GM12878 (cell line): ENCODE data around the gene ZFP64. TPM values are rescaled to one million over a fixed set of nuclear protein-coding genes. Genes with fewer than 3 reads are reported as not detected.

Source experiments
- ATAC-seq: fragments of 200-7000 bp; cut with Tn5 transposase; 3 replicates; pipeline ENCODE4 v1.9.1; 2020; ENCODE audit warnings: mild to moderate bottlenecking, moderate library complexity
- BruUV-seq: library from RNA; stranded (reverse); fragments of 400-500 nt; replicated peaks from 2 replicates; lab custom pipeline; 2021; lab: Mats Ljungman, UMichigan
- CTCF ChIA-PET: fragments of 300-600 bp; sonication (Branson Sonifier 250); formaldehyde crosslinking; extraction: SDS; loops from one replicate; lab custom pipeline; 2021; ENCODE audit warnings: inconsistent platforms; lab: Yijun Ruan, JAX
- POLR2A ChIA-PET: fragments of 350-600 bp; formaldehyde crosslinking; extraction: SDS; loops from one replicate; lab custom pipeline; 2021; ENCODE audit warnings: inconsistent platforms; lab: Charles Lee
- RAD21 ChIA-PET: fragments of 300-600 bp; sonication (Branson Sonifier 250); formaldehyde crosslinking; loops from one replicate; lab custom pipeline; 2023; ENCODE audit warnings: antibody characterized with exemption; ENCODE audit not compliant: unreplicated experiment; lab: Charles Lee
- SMC1A ChIA-PET: fragments of 300-600 bp; sonication (Branson Sonifier 250); formaldehyde crosslinking; loops from one replicate; lab custom pipeline; 2023; ENCODE audit not compliant: unreplicated experiment, uncharacterized antibody; lab: Charles Lee
- DNase-seq: peaks from one replicate; pipeline ENCODE4 v3.0.0-alpha.2; 2011; ENCODE audit warnings: low read depth, low spot score
- FAIRE-seq: peaks from 3 replicates; lab custom pipeline; 2011; peaks lifted over from hg19 to GRCh38; lab: Jason Lieb, UNC
- H2AFZ ChIP-seq: 2 replicates; pipeline ENCODE4 v1.6.0; 2011; ENCODE audit warnings: low read depth, low read length, control low read depth; ENCODE audit not compliant: control insufficient read depth
- H3K27ac ChIP-seq: 2 replicates; pipeline ENCODE4 v1.5.1; 2011; ENCODE audit warnings: control low read depth; ENCODE audit not compliant: control insufficient read depth, insufficient read depth
- H3K27me3 ChIP-seq, 2 experiments: replicated peaks in 1 of 2; 2 replicates each; pipeline versions ENCODE4 v1.6.0 to v1.6.1; 2011; ENCODE audit warnings: low read length in 1 of 2; ENCODE audit not compliant: control insufficient read depth in 2 of 2, insufficient read depth in 2 of 2
- H3K36me3 ChIP-seq, 2 experiments: 2 replicates each; pipeline ENCODE4 v1.5.1; 2011; ENCODE audit warnings: low read length in 1 of 2; ENCODE audit not compliant: control insufficient read depth in 2 of 2, insufficient read depth in 2 of 2
- H3K4me1 ChIP-seq: 2 replicates; pipeline ENCODE4 v1.6.1; 2011; ENCODE audit warnings: mild to moderate bottlenecking, low read length, moderate library complexity, mixed read lengths; ENCODE audit not compliant: control insufficient read depth, insufficient read depth
- H3K4me2 ChIP-seq: 2 replicates; pipeline ENCODE4 v1.6.0; 2011; ENCODE audit warnings: control low read depth; ENCODE audit not compliant: control insufficient read depth, insufficient read depth
- H3K4me3 ChIP-seq: fragments of 200-600 bp; sonication (generic); 2 replicates; pipeline ENCODE4 v1.5.1; 2016
- H3K79me2 ChIP-seq: 2 replicates; pipeline ENCODE4 v1.6.0; 2011; ENCODE audit warnings: low read length; ENCODE audit not compliant: control insufficient read depth, insufficient read depth
- H3K9ac ChIP-seq: 2 replicates; pipeline ENCODE4 v1.8.0; 2011; ENCODE audit warnings: low read length, control low read depth, mixed read lengths; ENCODE audit not compliant: control insufficient read depth, insufficient read depth
- H3K9me3 ChIP-seq: replicated peaks from 3 replicates; pipeline ENCODE4 v1.5.1; 2011; ENCODE audit warnings: mild to moderate bottlenecking, low read length; ENCODE audit not compliant: control insufficient read depth, insufficient read depth
- H4K20me1 ChIP-seq: 2 replicates; pipeline ENCODE4 v1.6.0; 2011; ENCODE audit not compliant: control insufficient read depth, insufficient read depth
- CEBPB ChIP-seq, 2 experiments: fragments of 150-350 bp in 1 of 2; IDR thresholded peaks; 2 replicates each; pipeline ENCODE4 v1.6.1; 2012 to 2014; ENCODE audit warnings: low read depth in 2 of 2, low read length in 2 of 2, borderline replicate concordance in 1 of 2, inconsistent platforms in 1 of 2
- CHD2 ChIP-seq: IDR thresholded peaks from 2 replicates; pipeline ENCODE4 v1.6.1; 2011; ENCODE audit warnings: low read depth, low read length, improper control_type of control experiment, borderline replicate concordance
- E2F4 ChIP-seq: IDR thresholded peaks from 2 replicates; pipeline ENCODE4 v1.6.1; 2012; ENCODE audit warnings: low read depth, low read length, improper control_type of control experiment
- EED ChIP-seq: sonication (generic); IDR thresholded peaks from 2 replicates; pipeline ENCODE4 v1.6.1; 2016; ENCODE audit warnings: antibody characterized with exemption, low read depth
- EP300 ChIP-seq, 2 experiments: fragments of 150-350 bp in 1 of 2; IDR thresholded peaks; 2 replicates each; pipeline ENCODE4 v1.6.1; 2011 to 2012; ENCODE audit warnings: low read depth in 2 of 2, low read length in 2 of 2, borderline replicate concordance in 1 of 2, improper control_type of control experiment in 1 of 2, inconsistent platforms in 1 of 2; ENCODE audit not compliant: control insufficient read depth in 1 of 2
- HCFC1 ChIP-seq: fragments of 150-350 bp; IDR thresholded peaks from 2 replicates; pipeline ENCODE4 v1.6.1; 2014; ENCODE audit warnings: low read length
- IKZF2 ChIP-seq, 2 experiments: fragments of 450-650 bp; IDR thresholded peaks; 2 replicates each; pipeline ENCODE4 v1.6.1; 2017; ENCODE audit warnings: mild to moderate bottlenecking in 2 of 2, moderate library complexity in 2 of 2
- TCF3 ChIP-seq: IDR thresholded peaks from 2 replicates; pipeline ENCODE4 v1.6.1; 2012; ENCODE audit warnings: low read depth, mild to moderate bottlenecking, low read length, borderline replicate concordance; ENCODE audit not compliant: insufficient read depth
- YY1 ChIP-seq: IDR thresholded peaks from 2 replicates; pipeline ENCODE4 v1.6.1; 2011; ENCODE audit warnings: low read depth, mild to moderate bottlenecking, low read length
- WGBS: methylation state at CpG from one replicate; pipeline ENCODE4 v1.1.6; 2016; ENCODE audit warnings: low lambda C conversion rate; ENCODE audit not compliant: insufficient replicate concordance, insufficient coverage; ENCODE audit errors: missing lambda C conversion rate; 5-methylcytosine and 5-hydroxymethylcytosine counted together
- in situ Hi-C: fragments of 300-500 bp; cut with MboI; formaldehyde crosslinking; loops from 9 replicates; pipeline ENCODE4 v1.14.3; 2018; ENCODE audit warnings: mixed read lengths
- intact Hi-C: fragments of 100-400 bp; cut with micrococcal nuclease; formaldehyde crosslinking; loops from one replicate; pipeline ENCODE4 v1.14.2; 2022; ENCODE audit not compliant: unreplicated experiment
- polyA plus RNA-seq, 11 experiments: library from polyadenylated mRNA; depleted of rRNA in 4 of 11; unstranded in 6 of 11; stranded (reverse) in 5 of 11; fragments of >200 nt; fragmentation: Nextera tagmentation in 4 of 11; fragmentation: Illumina TruSeq in 1 of 11; extraction: Ambion mirVana in 4 of 11; extraction: Trizol in 1 of 11; gene quantifications; 1 replicate in 1 of 11; 2 replicates in 10 of 11; pipeline versions ENCODE4 v1.2.1 to v1.2.3, GENCODE V29; 2011 to 2016; ENCODE audit warnings: inconsistent platforms in 2 of 11, missing spikeins in 2 of 11, low read depth in 1 of 11
- total RNA-seq, 4 experiments: library from RNA; depleted of rRNA in 3 of 4; stranded (reverse); fragments of >200 nt in 3 of 4; fragmentation: Illumina TruSeq in 1 of 4; extraction: Trizol in 1 of 4; gene quantifications; 2 replicates each; pipeline versions ENCODE4 v1.2.1 to v1.2.3, GENCODE V29; 2013 to 2021

ZFP64 gene
- total and polyA plus RNA-seq, 10 of the 15 experiments (the other 5 are each of a cell fraction or from before 2014, with no cell fraction given) = 2.3 to 21.8 (median 11.8) TPM

- RAD21 ChIA-PET = no interaction called here
- SMC1A ChIA-PET = no interaction called here
- no peaks in the 10 kb centered on the region; a peak in 1 of 4 replicates for H3K36me3 ChIP-seq
- no TSS peak for BruUV-seq
- no peaks in the 10 kb centered on the region for H3K4me1 ChIP-seq
- ATAC-seq = no peak
- no peaks in the 10 kb centered on the region for H4K20me1 ChIP-seq
- no peak overlapping the region for H3K4me2 ChIP-seq
- FAIRE-seq = no peak
- no peaks in the 10 kb centered on the region; the same call in 2 of the 3 replicates for H3K9me3 ChIP-seq
- H3K27me3 ChIP-seq = no peaks in the 10 kb centered on the region
- H3K9ac ChIP-seq = no peak overlapping the region
- no peak overlapping the region for H3K4me3 ChIP-seq
- no peaks in the 10 kb centered on the region for H3K79me2 ChIP-seq
- 87% methylated on average over 5 of the region's 5 CpGs for WGBS
- POLR2A ChIA-PET = no interaction called here
- intact Hi-C loops = no loop called here
- in situ Hi-C loops = no loop called here
- TF ChIP-seq EED (no peak), E2F4 (no peak), TCF3 (no peak), HCFC1 (no peak), IKZF2 (IDR thresholded peaks at IDR 0.05) (no peak), CEBPB (IDR thresholded peaks at IDR 0.05; ENCODE audit: borderline replicate concordance in 1 of 2, low read depth in 2 of 2, low read length in 2 of 2) (no peak), CHD2 (no peak), YY1 (no peak), EP300 (IDR thresholded peaks at IDR 0.05; ENCODE audit: borderline replicate concordance in 1 of 2, control insufficient read depth in 1 of 2, low read depth in 2 of 2, low read length in 2 of 2) (no peak)
- CTCF ChIA-PET = interaction anchor here (2.4 to 3.2 kb wide), 2 partner anchors 19 to 88 kb away, joined by 14 to 35 read pairs; no protein-coding TSS in a partner anchor
- no peak overlapping the region for H3K27ac ChIP-seq
- no peak for DNase-seq
- H2AFZ ChIP-seq = no peak overlapping the region
Observed at GRCh38 chr20:52130406-52130805, 61.2 kb downstream of the ZFP64 start.
